Left renal pelvis (tissue), 4 donors: ENCODE measurements around the gene NACC2. TPM values are rescaled to one million over a fixed set of nuclear protein-coding genes. Genes with fewer than 3 reads are reported as not detected.

Experiments used
- DNase-seq, 4 donors: peaks; one replicate each; pipeline ENCODE4 v3.0.0-alpha.2; 2013; ENCODE audit warnings: low read depth in 4 of 4, low spot score in 3 of 4
- polyA plus RNA-seq, 4 donors: library from polyadenylated mRNA; unstranded; fragments of 120-200 nt; gene quantifications; one replicate each; pipeline ENCODE4 v1.2.1, GENCODE V29; 2013; ENCODE audit not compliant: insufficient read length in 4 of 4

NACC2 gene, protein sequence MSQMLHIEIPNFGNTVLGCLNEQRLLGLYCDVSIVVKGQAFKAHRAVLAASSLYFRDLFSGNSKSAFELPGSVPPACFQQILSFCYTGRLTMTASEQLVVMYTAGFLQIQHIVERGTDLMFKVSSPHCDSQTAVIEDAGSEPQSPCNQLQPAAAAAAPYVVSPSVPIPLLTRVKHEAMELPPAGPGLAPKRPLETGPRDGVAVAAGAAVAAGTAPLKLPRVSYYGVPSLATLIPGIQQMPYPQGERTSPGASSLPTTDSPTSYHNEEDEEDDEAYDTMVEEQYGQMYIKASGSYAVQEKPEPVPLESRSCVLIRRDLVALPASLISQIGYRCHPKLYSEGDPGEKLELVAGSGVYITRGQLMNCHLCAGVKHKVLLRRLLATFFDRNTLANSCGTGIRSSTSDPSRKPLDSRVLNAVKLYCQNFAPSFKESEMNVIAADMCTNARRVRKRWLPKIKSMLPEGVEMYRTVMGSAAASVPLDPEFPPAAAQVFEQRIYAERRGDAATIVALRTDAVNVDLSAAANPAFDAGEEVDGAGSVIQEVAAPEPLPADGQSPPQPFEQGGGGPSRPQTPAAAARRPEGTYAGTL
- polyA plus RNA-seq: 1 to 10 TPM; 5.3 to 9.4 (median 7.4) TPM

DNA sequence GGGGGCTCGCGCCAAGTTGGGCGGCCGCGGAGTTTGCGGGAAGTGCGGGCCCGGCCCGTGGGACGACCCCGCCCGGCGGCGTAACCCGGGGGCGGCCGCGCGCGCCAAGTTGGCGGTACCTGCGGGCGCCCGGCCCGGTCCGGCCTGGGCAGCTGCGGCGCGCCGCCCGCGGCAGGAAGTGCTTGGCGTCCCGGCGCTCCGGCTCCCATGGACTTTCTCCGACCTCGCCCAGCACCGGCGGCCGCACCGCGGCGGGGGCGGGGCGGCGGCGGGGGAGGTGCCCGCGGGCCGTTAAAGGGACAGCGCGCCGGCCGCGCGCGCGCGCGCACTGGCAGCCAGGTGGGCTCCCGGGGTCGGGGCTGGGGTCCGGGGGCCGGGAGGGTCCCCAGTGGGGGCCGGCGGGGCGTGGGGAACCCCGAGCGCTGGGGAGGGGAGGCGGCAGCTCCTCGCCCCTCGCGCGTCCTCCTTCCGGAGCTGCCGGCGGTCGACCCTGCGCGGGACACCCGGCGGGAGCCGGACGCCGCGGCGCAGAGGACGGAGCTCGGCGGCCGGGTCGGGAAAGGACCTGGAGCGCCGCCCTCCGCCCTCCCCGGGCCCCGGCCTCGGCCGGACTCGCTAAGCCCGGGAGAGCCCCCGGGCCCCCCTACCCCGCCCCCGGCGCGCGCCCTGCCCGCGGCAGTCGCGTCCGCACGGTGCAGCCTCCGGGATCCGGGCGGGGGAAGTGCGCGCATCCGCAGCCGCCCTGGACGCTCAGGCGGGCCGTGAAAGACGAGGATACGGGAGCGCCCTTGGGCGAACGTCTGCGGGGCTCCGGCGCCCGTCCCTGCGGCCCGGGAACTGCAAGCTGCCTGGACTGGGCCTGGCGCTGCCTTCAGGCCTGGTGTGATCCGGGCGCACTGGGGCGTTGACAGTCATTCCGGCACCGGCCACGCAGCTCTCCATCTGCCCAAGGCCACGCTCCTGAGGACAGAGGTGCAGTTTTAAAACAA lies at the start of gene NACC2:
TSS of gene NACC2 (minus strand) at position 220 of the 989 bp plus-strand sequence. CDS start 44,768 bp downstream, outside the sequence.
- DNase-seq: no peak

DNA sequence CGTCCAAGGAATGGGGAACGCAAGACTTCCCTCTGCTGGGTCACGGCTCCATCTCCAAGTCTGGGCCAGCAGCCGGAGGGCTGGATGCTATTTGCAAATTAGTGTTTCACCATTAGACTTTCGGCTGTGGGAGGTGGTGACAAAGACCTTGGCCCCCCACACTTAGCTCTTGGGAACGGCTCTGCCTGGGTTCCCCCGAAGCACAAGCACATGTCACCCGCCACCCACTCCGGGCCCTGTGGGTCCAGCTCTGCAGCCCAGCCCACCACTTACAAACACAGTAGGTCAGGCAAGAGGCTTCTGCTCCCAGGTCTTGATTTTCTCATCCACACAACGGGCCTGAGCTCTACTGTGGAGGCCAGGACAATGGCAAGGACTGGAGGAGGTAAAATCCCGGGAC lies 49.4 kb upstream of the NACC2 start:
- no peak for DNase-seq

DNA sequence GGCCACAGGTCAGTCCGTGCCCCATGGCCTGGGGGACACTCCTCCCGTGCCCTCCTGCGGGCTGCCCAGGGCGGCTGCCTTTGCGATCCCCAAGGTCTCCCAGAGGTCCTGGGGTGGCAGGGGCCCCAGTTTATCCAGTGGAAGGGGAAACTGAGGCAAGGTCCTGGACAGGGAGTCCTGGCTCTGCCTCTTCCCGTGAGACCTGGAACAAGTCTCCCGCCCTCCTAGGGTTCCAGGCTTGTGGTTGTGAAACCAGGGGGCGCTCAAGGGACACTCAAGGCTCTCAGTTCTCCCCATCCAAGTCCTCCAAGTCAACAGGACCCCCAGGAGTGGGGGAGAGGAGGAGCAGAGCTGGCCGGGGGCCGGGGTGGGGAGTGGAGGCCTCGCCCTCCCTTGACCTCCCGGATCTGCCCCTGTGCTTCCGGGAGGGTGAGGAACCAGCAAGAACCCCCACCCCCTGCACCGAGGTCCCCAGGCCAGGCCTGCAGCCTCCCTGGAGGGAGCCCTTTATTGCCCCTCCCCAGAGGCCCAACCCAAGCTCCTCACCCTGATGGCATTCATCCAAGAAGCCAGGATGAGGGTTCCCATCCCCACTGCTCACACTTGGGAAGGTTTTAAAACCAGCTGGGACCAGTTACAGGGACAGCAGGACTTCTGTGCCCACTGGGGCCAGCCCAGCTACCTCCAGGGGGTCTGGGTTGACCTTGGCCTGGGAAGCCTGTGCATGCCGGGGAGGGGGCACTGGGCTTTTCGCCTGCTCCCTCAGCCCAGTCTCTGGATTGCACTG lies 48.3 kb upstream of the NACC2 start:
- DNase-seq: no peak

DNA sequence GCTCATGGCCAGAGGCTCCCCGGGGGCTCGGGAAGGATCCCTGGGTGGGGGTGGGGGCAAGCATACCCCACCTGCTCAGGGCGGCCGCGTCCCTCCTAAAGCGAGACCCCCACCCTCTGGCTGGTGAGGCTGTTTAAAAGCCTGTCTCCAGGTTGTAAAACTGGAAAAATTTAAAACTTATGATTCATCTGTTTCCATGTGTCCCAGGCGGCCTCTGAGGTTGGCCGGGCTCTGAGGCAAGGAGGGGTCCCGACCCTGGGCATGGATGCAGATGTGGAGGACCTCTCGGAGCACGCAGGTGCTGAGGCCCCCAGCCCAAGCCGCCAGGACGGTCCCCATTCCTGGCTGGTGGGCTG lies 47.7 kb upstream of the NACC2 start:
- DNase-seq: no peak

DNA sequence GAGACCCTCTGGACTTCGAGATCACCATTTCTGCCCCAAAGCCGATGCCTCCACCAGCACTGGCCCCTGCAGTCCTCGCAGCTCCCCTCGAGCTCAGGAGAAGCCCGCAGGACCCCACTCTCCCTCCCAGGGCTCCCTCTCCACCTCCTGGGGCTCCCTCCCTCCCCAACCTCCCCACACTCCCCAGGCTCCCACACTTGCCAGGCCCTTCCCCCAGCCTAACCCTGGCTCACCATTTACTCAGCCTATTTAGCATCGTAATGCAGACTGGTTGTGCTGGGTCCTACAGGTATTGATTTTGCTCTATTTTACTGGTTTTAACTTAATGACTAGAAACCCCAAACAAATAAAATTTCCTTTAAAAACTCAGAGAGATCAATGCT lies 47.3 kb upstream of the NACC2 start:
- DNase-seq: no peak

DNA sequence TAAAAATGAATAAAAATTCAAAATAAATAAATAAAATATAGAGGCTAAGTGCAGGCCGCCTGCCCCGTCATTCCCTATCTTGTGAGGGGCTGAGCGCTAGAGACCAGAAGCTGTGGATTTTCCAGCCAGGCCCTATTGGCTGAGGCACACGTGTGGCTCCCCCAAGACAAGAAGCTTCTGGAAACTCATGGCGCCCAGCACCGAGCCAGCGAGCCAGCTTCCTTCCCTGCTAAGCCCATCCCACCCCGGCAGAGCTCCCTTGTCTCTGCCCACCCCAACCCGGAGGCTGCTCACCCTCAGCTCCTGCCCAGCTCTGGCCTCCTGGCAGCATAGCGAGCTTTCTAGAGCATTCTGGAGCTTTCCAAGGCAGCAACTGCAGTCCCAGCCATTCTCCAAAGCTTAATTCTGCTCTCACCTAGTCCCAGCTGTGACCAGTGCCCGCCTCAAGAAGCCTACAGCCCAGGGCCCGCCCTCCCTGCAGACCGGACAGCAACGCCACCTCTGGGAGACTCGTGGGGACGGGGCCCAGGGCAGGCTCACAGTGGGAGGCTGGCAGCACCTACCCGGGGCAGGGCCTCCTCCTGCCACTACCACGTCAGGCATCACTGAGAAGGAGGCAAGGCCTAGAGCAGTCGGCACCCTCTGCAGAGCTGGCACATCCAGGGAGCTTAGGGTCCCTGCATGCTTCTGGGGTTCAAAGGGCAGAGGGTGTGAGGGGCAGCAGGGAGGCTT lies 46.8 kb upstream of the NACC2 start:
- no peak for DNase-seq

DNA sequence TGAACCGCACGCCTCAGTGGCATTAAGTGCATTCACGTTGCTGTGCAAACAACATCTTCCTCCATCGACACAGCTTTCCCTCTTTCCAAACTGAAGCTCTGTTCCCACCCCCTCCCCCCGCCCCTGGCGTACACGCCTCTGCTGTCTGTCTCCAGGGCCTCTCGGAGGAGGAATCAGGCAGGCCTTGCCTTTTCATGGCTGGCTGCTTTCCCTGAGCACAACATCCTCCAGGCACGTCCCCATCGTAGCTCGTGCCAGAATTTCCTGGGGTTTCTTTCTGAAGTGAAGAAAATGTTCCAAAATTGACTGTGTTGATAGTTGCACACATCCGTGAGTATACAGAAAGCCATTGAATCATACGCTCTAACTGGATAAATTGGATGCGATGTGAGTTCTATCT lies 45.9 kb upstream of the NACC2 start:
- no peak for DNase-seq

DNA sequence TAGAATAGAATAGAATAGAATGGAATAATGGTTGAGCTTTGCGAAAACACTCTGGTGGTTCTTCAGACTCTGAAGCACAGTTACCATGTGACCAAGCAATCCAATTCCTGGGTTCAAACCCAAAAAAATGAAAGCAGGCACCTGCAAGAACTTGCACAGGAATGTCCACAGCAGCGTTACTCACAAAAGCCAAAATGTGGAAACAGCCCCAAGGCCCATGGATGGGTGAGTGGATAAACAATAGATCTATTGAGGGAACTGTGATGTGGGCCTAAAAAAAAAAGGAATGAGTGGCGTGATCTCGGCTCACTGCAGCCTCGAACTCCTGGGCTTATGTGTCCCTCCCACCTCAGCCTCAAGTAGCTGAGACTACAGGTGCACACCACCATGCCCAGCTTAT lies 45.0 kb upstream of the NACC2 start:
- no peak for DNase-seq

DNA sequence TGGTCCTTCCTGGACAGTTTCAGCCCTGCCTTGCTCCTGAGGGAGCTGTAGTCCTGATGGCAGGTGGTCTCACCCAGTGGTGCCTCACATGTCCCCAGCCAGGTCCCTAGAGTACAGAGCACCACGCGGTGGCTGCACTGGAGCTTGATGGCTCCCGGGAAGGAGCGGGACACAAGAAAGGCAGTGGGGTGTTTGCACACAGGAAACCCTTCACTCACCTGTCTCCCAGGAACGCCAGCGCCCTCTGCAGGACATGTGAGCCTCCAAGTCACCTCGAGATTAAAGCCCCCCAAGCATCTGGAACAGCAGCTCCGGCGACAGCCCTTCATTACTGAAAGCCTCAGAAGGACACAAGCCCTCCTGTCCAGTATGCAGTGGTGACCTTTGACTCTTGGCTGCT lies 43.5 kb upstream of the NACC2 start:
- no peak for DNase-seq

DNA sequence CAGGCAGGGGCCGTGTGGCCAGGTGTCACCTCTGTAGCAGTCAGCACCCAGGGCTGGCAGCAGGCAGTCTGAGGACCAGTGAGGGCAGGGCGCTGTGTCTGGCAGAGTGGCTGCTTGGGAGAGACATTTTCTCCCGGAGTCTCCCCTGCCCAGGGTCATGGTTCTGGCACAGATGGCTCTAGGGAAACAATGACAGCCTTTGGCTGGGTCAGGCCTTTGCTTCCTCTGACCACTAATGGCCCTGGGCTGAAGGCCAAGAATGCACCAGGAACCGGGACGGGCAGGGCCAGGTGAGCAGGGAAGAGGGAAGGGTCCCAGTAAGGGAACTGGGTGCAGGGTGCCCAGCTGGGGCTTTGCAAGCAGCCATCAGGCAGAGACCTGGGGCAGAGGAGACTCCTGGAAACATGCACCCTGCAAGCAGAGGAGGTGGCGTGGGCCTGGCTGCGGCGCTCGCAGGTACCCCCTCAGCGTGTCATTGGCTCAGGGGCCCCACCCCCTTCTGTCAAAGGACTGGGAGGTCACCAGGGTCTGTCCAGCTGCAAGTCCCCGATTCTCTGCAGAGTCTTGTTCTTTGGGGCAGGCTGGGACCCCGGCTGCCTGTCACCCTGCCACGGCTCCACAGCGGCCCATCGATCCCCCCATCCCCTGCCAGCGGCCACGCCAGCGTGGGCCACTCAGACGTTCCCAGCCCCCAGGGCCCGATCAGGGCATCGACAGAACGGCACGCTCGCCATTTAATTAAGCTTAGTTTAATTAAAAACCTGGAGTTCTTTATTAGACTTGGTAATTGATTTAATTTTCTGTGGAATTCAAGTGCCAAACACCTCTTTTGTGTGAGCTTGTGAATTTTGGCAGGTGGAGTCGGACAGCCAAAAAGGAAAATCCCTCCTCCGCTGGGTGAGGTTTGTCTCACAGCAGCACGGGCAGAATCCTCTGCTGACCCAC lies 42.5 kb upstream of the NACC2 start:
- no peak for DNase-seq

DNA sequence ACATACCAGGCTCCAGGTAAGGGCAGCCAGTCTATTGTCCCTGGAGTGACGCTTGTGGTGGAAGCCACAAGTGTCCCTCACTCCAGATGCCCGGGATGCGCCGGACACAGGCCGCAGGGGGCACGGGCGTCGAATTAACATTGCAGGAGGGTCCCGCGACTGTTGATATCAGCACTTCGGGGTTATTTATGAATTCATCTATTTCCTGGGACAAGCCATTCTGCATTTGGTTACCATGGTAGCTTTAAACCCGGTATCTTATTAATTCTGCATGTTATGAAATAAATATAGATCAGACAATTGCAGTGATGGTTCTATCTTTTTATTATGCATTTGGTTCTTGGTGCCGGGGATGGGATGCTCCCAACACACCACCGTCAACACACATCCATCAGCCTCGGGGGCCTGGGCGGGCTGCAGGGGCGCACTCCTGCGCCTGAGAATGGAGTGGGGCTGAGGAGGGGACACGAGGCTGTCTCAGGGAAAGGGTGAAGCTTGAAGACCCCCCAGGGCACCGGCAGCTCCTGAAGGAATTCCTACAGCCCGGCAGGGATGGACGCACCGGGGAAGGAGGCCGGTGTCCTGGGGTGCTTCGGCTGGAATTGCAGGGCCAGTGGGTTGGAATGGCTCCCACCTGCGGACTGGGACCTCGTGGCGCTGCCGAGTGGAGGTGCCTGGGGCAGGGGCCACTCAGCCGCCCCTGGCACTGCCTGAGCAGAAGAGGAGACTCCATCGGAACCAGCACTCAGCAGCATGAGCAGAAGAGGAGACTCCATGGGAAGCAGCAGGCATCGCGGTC lies 41.2 kb upstream of the NACC2 start:
- no peak for DNase-seq

DNA sequence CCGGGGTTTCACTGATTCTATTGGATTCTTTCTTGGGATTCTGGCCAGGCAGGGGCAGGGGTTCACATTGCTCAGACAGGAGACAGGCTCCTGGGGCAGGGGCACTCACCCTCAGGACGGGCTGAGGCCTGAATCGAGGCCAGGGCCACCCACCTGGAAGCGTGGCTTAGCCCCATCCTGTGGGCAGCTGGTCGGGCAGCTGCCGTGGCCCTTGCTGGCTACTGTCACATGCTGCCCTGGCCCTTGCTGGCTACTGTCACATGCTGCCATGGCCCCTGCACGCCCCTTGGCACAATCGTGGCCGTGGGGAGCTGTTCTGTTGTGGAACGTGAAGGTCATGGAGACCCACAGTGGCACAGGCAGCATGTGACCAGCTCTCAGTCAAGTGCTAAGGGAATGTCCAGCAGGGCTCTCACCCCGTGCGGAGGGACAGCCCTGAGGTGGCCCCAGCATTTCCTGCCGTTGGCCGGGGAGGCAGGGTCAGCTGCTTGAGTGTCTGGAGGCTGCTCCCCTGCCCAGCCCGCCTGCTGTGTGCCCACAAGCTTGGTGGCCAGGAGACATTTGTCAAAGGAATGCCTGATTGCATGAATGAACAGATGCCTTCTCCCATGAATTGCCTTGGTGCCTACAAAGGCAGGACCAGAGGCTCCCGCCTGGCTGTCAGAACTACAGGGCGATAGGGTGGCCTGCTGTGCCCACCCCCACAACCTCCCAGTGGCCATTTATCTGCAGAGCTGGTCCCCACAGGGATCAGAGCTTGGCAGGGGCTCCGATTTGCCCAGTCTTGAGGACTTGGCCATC lies 40.4 kb upstream of the NACC2 start:
- no peak for DNase-seq

DNA sequence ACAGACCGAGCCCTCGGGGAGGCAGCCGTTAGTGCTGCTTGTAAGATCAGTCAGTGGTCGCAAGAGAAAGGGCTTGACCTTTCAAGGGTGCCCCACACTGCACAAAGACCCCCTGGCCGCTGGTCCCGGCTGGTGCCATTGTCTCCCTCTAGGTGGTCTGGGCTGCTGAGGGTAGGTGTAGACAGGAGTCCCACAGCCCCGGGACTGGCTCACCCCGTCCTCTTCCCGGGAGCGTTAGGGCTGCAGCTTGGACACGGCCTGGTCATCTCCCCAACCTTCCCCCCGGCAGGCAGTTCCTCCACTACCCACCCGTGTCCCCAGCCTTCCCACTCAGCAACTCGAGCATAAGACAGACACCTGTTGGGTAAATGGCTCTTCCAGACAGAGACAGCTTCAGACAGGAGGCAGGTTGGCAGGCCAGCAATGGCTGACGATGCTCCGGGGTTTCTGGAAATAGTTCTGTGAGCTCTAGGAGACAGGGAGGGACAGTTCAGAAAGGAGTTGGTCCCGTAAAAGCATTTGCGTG lies 38.9 kb upstream of the NACC2 start:
- no peak for DNase-seq

DNA sequence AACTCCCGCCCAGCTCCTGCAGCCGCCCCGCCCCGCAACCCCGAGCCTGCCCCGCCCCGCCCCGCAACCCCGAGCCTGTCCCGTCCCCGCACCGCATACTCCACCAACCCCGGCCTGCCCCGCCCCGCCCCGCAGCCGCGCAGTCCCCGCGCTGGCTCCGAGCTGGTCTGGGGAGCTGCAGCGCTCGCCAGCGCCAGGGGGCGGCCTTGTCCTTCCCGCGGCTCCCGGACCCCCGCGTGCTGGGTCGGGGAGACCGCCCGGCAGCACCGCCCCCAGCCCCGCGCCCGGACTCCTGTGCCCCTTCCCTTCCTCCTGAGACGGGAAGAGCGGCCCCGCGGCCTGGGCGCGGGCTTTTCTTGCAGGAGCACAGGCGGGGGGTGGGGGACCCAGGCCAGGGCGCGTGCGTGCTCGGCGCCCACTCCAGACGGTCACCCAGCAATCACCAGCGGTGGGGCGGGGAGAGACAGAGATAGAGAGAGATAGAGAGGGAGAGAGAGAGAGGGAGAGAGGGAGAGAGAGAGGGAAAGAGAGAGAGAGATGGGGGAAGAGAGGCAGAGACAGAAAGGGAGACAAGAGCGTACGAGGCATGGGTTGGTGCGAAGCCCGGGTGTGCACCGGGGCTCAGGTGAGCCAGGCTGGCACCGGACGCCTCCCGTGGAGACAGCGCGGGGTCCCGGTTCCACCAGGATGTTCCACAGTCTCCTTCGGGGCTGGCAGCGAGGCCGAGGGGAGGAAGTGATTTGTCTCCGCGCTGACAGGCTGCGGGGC lies 38.3 kb upstream of the NACC2 start:
- DNase-seq: no peak

DNA sequence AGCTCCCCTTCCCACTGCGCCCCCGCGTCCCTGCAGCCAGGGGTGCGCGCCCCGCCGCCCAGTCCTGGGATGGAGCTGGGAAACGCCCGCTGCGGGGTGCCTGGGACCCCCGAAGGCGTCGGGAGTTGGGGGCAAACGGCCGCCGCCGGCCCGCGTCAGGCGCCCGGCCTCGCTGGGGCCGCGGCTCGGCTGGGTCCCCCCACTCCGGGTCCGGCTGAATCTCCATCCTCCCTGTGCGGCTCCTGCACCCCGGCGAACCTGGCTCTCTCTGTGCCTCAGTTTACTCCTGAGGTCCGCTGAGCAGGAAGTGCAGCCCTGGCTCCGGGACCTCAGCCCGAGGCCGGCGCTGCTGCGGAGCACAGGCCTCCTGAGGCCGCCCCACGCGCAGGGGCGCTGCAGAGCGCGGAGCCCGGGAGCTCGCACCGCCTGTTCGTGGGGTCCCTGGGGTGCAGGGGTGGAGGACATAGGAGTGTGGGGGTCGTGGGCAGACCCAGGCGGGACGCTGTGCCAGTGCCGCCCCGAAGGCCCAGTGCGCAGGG lies 37.5 kb upstream of the NACC2 start:
- no peak for DNase-seq
